ENCODE data around the gene ACER1.
"Not testable (repeated sequence)": the region's sequence is repeated elsewhere in the genome, so short reads cannot be mapped to it uniquely, and the experiment has no call there.

The ACER1 gene

GRCh38 chr19:6312018-6312417 is 21.4 kb downstream of the ACER1 start:
- no peak for DNase-seq (ENCODE audit: extremely low spot score, insufficient read length, low read depth)
- FAIRE-seq: no peak

- FAIRE-seq (no peak), DNase-seq (ENCODE audit: extremely low spot score, insufficient read length, low read depth) (no peak)
Measured at GRCh38 chr19:6298413-6298812, 35.0 kb downstream of the ACER1 start.

GRCh38 chr19:6297202-6297601 is 36.2 kb downstream of the ACER1 start:
- FAIRE-seq (no peak), DNase-seq (ENCODE audit: extremely low spot score, insufficient read length, low read depth) (no peak)

- DNase-seq (ENCODE audit: extremely low spot score, insufficient read length, low read depth) (no peak), FAIRE-seq (no peak)
Measured at GRCh38 chr19:6292006-6292405, 41.4 kb downstream of the ACER1 start.

GRCh38 chr19:6288737-6289136 is 44.7 kb downstream of the ACER1 start:
- DNase-seq (ENCODE audit: extremely low spot score, insufficient read length, low read depth) (no peak), FAIRE-seq (no peak)

- FAIRE-seq: no peak
- no peak for DNase-seq (ENCODE audit: extremely low spot score, insufficient read length, low read depth)
Measured at GRCh38 chr19:6287269-6287885, 46.0 kb downstream of the ACER1 start.

GRCh38 chr19:6286676-6287075 is 46.7 kb downstream of the ACER1 start:
- DNase-seq (ENCODE audit: extremely low spot score, insufficient read length, low read depth) (no peak), FAIRE-seq (no peak)

GRCh38 chr19:6282393-6282792 is 51.0 kb downstream of the ACER1 start:
- FAIRE-seq; DNase-seq (ENCODE audit: extremely low spot score, insufficient read length, low read depth): not testable (repeated sequence)

- peak; percentile 100 for DNase-seq (ENCODE audit: extremely low spot score, insufficient read length, low read depth)
- peak; percentile 95 for FAIRE-seq
Measured at GRCh38 chr19:6279931-6280591, 53.4 kb downstream of the ACER1 start, which contains the start of gene MLLT1. Gene MLLT1 (minus strand): TSS chr19:6279975. CDS start chr19:6279784, 191 bp downstream.

- DNase-seq (ENCODE audit: extremely low spot score, insufficient read length, low read depth) (no peak), FAIRE-seq (no peak)
Measured at GRCh38 chr19:6279620-6279930, 53.8 kb downstream of the ACER1 start.

- DNase-seq (ENCODE audit: extremely low spot score, insufficient read length, low read depth): no peak
- FAIRE-seq: no peak
Measured at GRCh38 chr19:6278740-6279619, 54.4 kb downstream of the ACER1 start.

- FAIRE-seq (no peak), DNase-seq (ENCODE audit: extremely low spot score, insufficient read length, low read depth) (no peak)
Measured at GRCh38 chr19:6278051-6278450, 55.4 kb downstream of the ACER1 start.

- no peak for FAIRE-seq
- no peak for DNase-seq (ENCODE audit: extremely low spot score, insufficient read length, low read depth)
Measured at GRCh38 chr19:6276447-6276846, 57.0 kb downstream of the ACER1 start.

- DNase-seq (ENCODE audit: extremely low spot score, insufficient read length, low read depth): no peak
- no peak for FAIRE-seq
Measured at GRCh38 chr19:6275170-6275744, 58.2 kb downstream of the ACER1 start.

- DNase-seq (ENCODE audit: extremely low spot score, insufficient read length, low read depth) (no peak), FAIRE-seq (no peak)
Measured at GRCh38 chr19:6274756-6275155, 58.7 kb downstream of the ACER1 start.

GRCh38 chr19:6273701-6274601 is 59.5 kb downstream of the ACER1 start:
- FAIRE-seq (no peak), DNase-seq (ENCODE audit: extremely low spot score, insufficient read length, low read depth) (no peak)

- FAIRE-seq (no peak), DNase-seq (ENCODE audit: extremely low spot score, insufficient read length, low read depth) (no peak)
Measured at GRCh38 chr19:6272913-6273600, 60.4 kb downstream of the ACER1 start.

GRCh38 chr19:6272411-6272791 is 61.0 kb downstream of the ACER1 start:
- DNase-seq (ENCODE audit: extremely low spot score, insufficient read length, low read depth) (no peak), FAIRE-seq (no peak)

- FAIRE-seq (no peak), DNase-seq (ENCODE audit: extremely low spot score, insufficient read length, low read depth) (no peak)
Measured at GRCh38 chr19:6271721-6272410, 61.5 kb downstream of the ACER1 start.

Data from GM18507 (cell line).